ENCODE results near the gene CD320. TPM values are rescaled to one million over a fixed set of nuclear protein-coding genes. Genes with fewer than 3 reads are reported as not detected.

CD320 gene
- total and polyA plus RNA-seq, 2 experiments from 2014 or later, result 65.8 to 72.2 TPM

GRCh38 chr19:8254286-8255001, 53.7 kb downstream of the CD320 start:
- no peaks in the 10 kb centered on the region for H3F3A ChIP-seq (ENCODE audit: insufficient read depth)
- H4K20me1 ChIP-seq (ENCODE audit: insufficient read depth), result no peaks in the 10 kb centered on the region
- H3K9ac ChIP-seq, result no peak overlapping the region
- no peak overlapping the region for H3K4me3 ChIP-seq
- 0 out of 2 replicates have a peak, but pooled peaks cover 6% of the 10 kb centered on the region for H3K4me1 ChIP-seq (ENCODE audit: insufficient read depth)
- no peak for DNase-seq
- 74 to 86% methylated on average over 9 to 11 of the region's 11 CpGs for WGBS, 2 experiments (ENCODE audit: low coverage in 1 of 2, low lambda C conversion rate in 2 of 2, missing lambda C conversion rate in 2 of 2)
- in situ Hi-C loops (cut with MboI), result no loop called here
- H3K27ac ChIP-seq, result no peak overlapping the region
- H3K4me2 ChIP-seq (ENCODE audit: unreplicated experiment), result no peak overlapping the region
- TF ChIP-seq EZH2 (IDR thresholded peaks at IDR 0.05; ENCODE audit: insufficient read depth, poor library complexity, severe bottlenecking) (no peak), EZH2phosphoT487 (IDR thresholded peaks at IDR 0.05; ENCODE audit: insufficient read depth, low read depth) (no peak)
- H3K9me2 ChIP-seq (ENCODE audit: insufficient read depth), result no peaks in the 10 kb centered on the region
- H3K9me3 ChIP-seq (ENCODE audit: low read depth), result no peaks in the 10 kb centered on the region
- no peak overlapping the region for H2AFZ ChIP-seq
- H3K79me2 ChIP-seq (ENCODE audit: insufficient read depth), result no peaks in the 10 kb centered on the region
- H3K36me3 ChIP-seq (ENCODE audit: low read depth), result no peaks in the 10 kb centered on the region
- H3K27me3 ChIP-seq (replicated peaks; ENCODE audit: insufficient read depth), result no peaks in the 10 kb centered on the region

- H3K79me2 ChIP-seq (ENCODE audit: insufficient read depth), result no peaks in the 10 kb centered on the region
- H3K4me1 ChIP-seq (ENCODE audit: insufficient read depth), result 0 out of 2 replicates have a peak, but pooled peaks cover 6% of the 10 kb centered on the region
- no peak for TF ChIP-seq EZH2 (IDR thresholded peaks at IDR 0.05; ENCODE audit: insufficient read depth, poor library complexity, severe bottlenecking)
- TF ChIP-seq EZH2phosphoT487 (IDR thresholded peaks at IDR 0.05; ENCODE audit: insufficient read depth, low read depth), result no peak
- no peak overlapping the region for H3K4me2 ChIP-seq (ENCODE audit: unreplicated experiment)
- H4K20me1 ChIP-seq (ENCODE audit: insufficient read depth), result no peaks in the 10 kb centered on the region
- no peaks in the 10 kb centered on the region for H3F3A ChIP-seq (ENCODE audit: insufficient read depth)
- no peak overlapping the region for H3K27ac ChIP-seq
- no peak overlapping the region for H3K9ac ChIP-seq
- no peak overlapping the region for H3K4me3 ChIP-seq
- no peak overlapping the region for H2AFZ ChIP-seq
- no peaks in the 10 kb centered on the region for H3K27me3 ChIP-seq (replicated peaks; ENCODE audit: insufficient read depth)
- in situ Hi-C loops (cut with MboI), result no loop called here
- peak; percentile 29 for DNase-seq
- no peaks in the 10 kb centered on the region for H3K9me2 ChIP-seq (ENCODE audit: insufficient read depth)
- H3K36me3 ChIP-seq (ENCODE audit: low read depth), result no peaks in the 10 kb centered on the region
- 65 to 71% methylated on average over 12 of the region's 12 CpGs for WGBS, 2 experiments (ENCODE audit: low coverage in 1 of 2, low lambda C conversion rate in 2 of 2, missing lambda C conversion rate in 2 of 2)
- no peaks in the 10 kb centered on the region for H3K9me3 ChIP-seq (ENCODE audit: low read depth)
Measured at GRCh38 chr19:8253678-8254077, 54.5 kb downstream of the CD320 start.

GRCh38 chr19:8252922-8253589, 55.1 kb downstream of the CD320 start:
- Histone ChIP-seq H3F3A (ENCODE audit: insufficient read depth) (no peaks in the 10 kb centered on the region), H3K4me3 (no peak overlapping the region), H4K20me1 (ENCODE audit: insufficient read depth) (no peaks in the 10 kb centered on the region), H2AFZ (no peak overlapping the region), H3K27ac (no peak overlapping the region), H3K9me2 (ENCODE audit: insufficient read depth) (no peaks in the 10 kb centered on the region), H3K9me3 (ENCODE audit: low read depth) (no peaks in the 10 kb centered on the region), H3K27me3 (replicated peaks; ENCODE audit: insufficient read depth) (no peaks in the 10 kb centered on the region), H3K9ac (no peak overlapping the region), H3K4me2 (ENCODE audit: unreplicated experiment) (no peak overlapping the region), H3K36me3 (ENCODE audit: low read depth) (no peaks in the 10 kb centered on the region), H3K79me2 (ENCODE audit: insufficient read depth) (no peaks in the 10 kb centered on the region), H3K4me1 (ENCODE audit: insufficient read depth) (0 out of 2 replicates have a peak, but pooled peaks cover 6% of the 10 kb centered on the region)
- WGBS, 2 experiments (ENCODE audit: low coverage in 1 of 2, low lambda C conversion rate in 2 of 2, missing lambda C conversion rate in 2 of 2), result 17 to 23% methylated on average over 13 of the region's 13 CpGs
- in situ Hi-C loops (cut with MboI), result no loop called here
- TF ChIP-seq EZH2phosphoT487 (IDR thresholded peaks at IDR 0.05; ENCODE audit: insufficient read depth, low read depth), result no peak
- DNase-seq, result peak; percentile 81

Other genes starting within 250 kb of the CD320 start
- gene FBN3, start 158.8 kb downstream of the CD320 start, total RNA-seq (2014; rRNA removed; shearing (Covaris generic)), result not detected in 2 replicates
- gene FBN3, start 158.8 kb downstream of the CD320 start, polyA plus RNA-seq (2016; fragmentation: Nextera tagmentation; extraction: Ambion mirVana), result not detected in 2 replicates
- not detected in 2 replicates for gene CERS4, start 99.0 kb downstream of the CD320 start, total RNA-seq (2014; rRNA removed; shearing (Covaris generic))
- not detected in 2 replicates for gene CERS4, start 99.0 kb downstream of the CD320 start, polyA plus RNA-seq (2016; fragmentation: Nextera tagmentation; extraction: Ambion mirVana)
- 17.6 and 30.7 TPM in 2 replicates for gene NDUFA7, start 13.0 kb upstream of the CD320 start, total RNA-seq (2014; rRNA removed; shearing (Covaris generic))
- 105 and 108 TPM in 2 replicates for gene NDUFA7, start 13.0 kb upstream of the CD320 start, polyA plus RNA-seq (2016; fragmentation: Nextera tagmentation; extraction: Ambion mirVana)
- 116 and 235 TPM in 2 replicates for gene RPS28, start 13.1 kb upstream of the CD320 start, total RNA-seq (2014; rRNA removed; shearing (Covaris generic))
- 580 and 587 TPM in 2 replicates for gene RPS28, start 13.1 kb upstream of the CD320 start, polyA plus RNA-seq (2016; fragmentation: Nextera tagmentation; extraction: Ambion mirVana)
- gene KANK3, start 34.9 kb upstream of the CD320 start, total RNA-seq (2014; rRNA removed; shearing (Covaris generic)), result 0.11 and 0.63 TPM in 2 replicates
- gene KANK3, start 34.9 kb upstream of the CD320 start, polyA plus RNA-seq (2016; fragmentation: Nextera tagmentation; extraction: Ambion mirVana), result not detected in 2 replicates
- 11.4 and 13.1 TPM in 2 replicates for gene ANGPTL4, start 55.8 kb upstream of the CD320 start, total RNA-seq (2014; rRNA removed; shearing (Covaris generic))
- 37.9 and 39.9 TPM in 2 replicates for gene ANGPTL4, start 55.8 kb upstream of the CD320 start, polyA plus RNA-seq (2016; fragmentation: Nextera tagmentation; extraction: Ambion mirVana)
- 10.4 and 13.3 TPM in 2 replicates for gene RAB11B, start 82.0 kb upstream of the CD320 start, total RNA-seq (2014; rRNA removed; shearing (Covaris generic))
- 84.9 and 85.9 TPM in 2 replicates for gene RAB11B, start 82.0 kb upstream of the CD320 start, polyA plus RNA-seq (2016; fragmentation: Nextera tagmentation; extraction: Ambion mirVana)
- gene MARCHF2, start 104.9 kb upstream of the CD320 start, total RNA-seq (2014; rRNA removed; shearing (Covaris generic)), result 64.2 and 87.4 TPM in 2 replicates
- 33.1 and 33.4 TPM in 2 replicates for gene MARCHF2, start 104.9 kb upstream of the CD320 start, polyA plus RNA-seq (2016; fragmentation: Nextera tagmentation; extraction: Ambion mirVana)
- 69.4 and 71.0 TPM in 2 replicates for gene HNRNPM, start 136.6 kb upstream of the CD320 start, total RNA-seq (2014; rRNA removed; shearing (Covaris generic))
- gene HNRNPM, start 136.6 kb upstream of the CD320 start, polyA plus RNA-seq (2016; fragmentation: Nextera tagmentation; extraction: Ambion mirVana), result 116 and 117 TPM in 2 replicates
- gene PRAM1, start 194.3 kb upstream of the CD320 start, total RNA-seq (2014; rRNA removed; shearing (Covaris generic)), result not detected in 2 replicates
- gene PRAM1, start 194.3 kb upstream of the CD320 start, polyA plus RNA-seq (2016; fragmentation: Nextera tagmentation; extraction: Ambion mirVana), result not detected in 2 replicates
- 1.8 and 2.0 TPM in 2 replicates for gene ZNF414, start 205.8 kb upstream of the CD320 start, total RNA-seq (2014; rRNA removed; shearing (Covaris generic))
- gene ZNF414, start 205.8 kb upstream of the CD320 start, polyA plus RNA-seq (2016; fragmentation: Nextera tagmentation; extraction: Ambion mirVana), result 13.0 and 13.8 TPM in 2 replicates